ENCODE results near the gene NBAS.

Gene NBAS

GRCh38 chr2:15187702-15188101 is 373.4 kb downstream of the NBAS start:
- no peak for DNase-seq

DNA sequence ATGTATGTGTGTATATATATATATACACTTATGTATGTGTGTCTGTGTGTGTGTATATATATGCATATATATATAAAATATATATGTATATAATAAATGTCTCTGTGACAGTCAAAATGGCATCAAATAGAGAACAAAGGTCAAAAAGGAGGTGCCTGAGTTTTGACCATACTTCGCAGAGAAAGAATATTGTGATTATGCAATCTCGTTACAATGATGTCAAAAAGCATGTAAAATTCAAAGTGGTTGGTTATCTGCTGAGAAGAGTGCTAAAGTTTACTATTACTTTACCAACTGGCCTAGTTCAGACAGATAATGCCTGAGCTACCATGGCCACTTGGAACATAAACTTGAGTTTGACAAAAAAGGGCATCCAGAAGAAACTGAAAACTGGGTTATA is 375.0 kb downstream of the NBAS start:
- DNase-seq = no peak

DNA sequence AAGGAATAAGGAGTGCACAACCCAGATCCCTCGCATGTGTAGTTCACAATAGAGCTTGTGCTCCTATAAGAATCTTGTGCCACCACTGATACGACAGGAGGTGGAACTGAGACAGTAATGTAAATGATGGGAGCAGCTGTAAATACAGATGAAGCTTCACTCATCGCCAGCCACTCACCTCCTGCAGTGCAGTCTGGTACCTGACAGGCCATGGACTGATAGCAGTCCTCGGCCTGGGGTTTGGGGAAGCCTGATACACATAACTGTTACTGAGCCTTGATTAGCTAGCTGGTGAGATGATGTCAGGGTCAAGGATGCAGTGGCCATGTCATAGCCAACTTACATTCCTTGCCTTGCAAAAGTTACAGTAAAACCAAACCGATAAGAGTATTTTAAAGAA is 376.6 kb downstream of the NBAS start:
- DNase-seq = no peak

DNA sequence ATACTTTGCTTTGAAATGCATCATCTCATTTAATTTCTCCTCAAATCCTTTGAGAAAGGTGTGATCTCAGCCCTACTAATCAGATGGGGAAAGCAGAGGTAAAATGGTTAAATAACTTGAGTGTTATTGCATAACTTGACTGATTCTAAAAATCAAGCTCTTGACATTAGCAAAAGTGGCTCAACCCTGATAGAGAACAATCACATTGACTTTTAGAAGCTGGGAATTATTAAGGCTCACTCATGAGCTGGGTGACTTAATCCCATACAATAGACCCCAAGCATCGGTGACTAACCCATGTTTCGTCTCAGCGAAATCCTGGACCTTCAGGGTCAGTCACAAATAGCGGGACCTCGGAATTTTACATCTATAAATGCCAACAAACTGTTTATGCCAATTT is 378.9 kb downstream of the NBAS start:
- no peak for DNase-seq

- no peak for DNase-seq
These were observed 379.9 kb downstream of the NBAS start for GRCh38 chr2:15181092-15181745.

- DNase-seq = no peak
These were observed 380.8 kb downstream of the NBAS start for GRCh38 chr2:15180379-15180778.

GRCh38 chr2:15178946-15179345 is 382.2 kb downstream of the NBAS start:
- DNase-seq = peak; percentile 21

DNA sequence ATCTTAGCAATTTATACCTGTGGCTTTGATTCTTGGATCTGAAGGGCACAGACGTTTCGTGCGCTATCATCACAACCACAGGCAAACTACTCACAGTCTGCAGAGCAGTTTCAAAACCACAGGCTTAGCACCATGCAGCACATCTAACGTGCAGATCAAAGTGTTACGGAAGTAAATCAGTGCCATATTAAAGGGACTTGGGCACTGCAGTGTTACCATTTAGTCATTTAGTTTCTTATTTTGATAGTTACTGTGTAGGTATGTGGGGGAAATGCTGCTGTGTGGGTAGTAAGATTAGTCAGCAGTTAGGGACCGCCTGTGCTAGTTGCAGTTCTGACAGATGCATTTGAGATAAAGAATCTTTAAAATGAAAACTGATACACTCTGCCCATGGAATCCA is 384.0 kb downstream of the NBAS start:
- peak; percentile 56 for DNase-seq

GRCh38 chr2:15176604-15177003 is 384.5 kb downstream of the NBAS start:
- no peak for DNase-seq

GRCh38 chr2:15174567-15174966 is 386.6 kb downstream of the NBAS start:
- no peak for DNase-seq

DNA sequence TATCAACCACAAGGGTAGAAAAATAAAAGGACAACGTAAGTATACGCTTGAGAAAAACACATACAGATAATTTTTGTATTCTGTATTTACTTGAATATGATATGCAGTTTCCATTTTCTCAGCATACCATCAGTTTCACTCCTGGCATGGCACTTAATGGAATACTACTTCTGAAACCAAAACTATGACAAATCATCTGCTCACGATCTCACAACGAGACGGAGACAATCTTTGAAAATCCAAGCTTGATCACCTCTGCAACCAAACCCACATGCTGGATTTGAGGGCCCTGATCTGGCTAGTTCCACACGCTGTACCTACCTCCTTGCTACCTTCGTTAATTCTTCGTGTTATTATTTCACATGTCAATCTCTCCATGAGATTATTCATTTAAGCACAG is 387.6 kb downstream of the NBAS start:
- no peak for DNase-seq

DNA sequence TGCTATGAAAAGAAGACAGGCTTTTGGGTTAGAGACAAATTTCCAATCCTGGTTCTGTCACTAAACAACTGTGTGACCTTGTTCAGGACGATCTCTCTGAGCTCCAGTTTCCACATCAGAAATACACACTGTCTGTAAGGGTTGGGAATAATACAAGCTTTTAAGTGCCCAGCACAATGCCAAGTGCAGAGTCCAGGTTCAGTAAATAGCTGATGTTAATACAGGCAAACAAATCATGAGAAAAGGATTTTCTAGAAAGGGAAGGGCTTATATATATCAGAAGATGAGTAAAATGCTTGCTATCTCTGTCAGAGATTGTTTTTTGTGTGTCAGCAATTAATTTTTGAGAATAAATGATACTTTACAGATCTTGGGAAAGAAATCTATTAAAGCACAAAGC is 388.3 kb downstream of the NBAS start:
- DNase-seq = no peak

GRCh38 chr2:15170070-15170775 is 390.9 kb downstream of the NBAS start:
- DNase-seq = no peak

DNA sequence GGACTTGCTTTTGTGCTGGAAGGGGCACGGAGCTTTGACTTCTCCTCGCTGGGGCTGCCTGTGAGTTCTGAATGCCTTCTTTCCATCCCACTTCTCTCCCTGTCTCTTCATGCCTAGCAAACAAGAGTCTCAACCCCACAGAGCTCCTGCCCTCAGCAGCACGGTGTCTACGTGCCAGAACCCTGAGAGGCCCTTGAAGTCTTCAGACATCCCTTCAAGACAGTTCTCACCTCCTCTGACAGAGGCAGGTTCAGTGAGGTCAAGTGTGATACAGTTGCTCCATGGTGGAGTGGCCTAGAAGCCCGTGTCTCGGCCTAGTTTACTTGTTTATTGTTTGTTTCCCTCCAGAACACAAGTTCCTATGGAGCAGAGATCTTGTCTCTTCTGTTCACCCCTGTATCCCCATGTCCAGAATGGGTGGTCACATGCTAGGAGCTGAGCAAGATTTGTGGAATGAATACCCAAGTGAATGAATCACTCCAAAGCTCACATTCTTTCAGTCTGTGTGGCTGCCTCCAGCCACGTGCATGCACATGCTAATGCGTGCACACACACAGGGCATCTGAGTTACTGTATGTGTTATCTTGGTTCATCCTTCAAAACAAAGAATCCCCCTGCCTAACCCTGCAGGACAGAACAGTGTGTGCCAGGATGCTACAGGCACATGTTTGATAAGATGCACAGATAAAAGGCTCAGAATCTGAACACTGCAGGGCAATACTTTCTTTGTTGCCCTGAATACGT is 391.6 kb downstream of the NBAS start:
- no peak for DNase-seq

DNA sequence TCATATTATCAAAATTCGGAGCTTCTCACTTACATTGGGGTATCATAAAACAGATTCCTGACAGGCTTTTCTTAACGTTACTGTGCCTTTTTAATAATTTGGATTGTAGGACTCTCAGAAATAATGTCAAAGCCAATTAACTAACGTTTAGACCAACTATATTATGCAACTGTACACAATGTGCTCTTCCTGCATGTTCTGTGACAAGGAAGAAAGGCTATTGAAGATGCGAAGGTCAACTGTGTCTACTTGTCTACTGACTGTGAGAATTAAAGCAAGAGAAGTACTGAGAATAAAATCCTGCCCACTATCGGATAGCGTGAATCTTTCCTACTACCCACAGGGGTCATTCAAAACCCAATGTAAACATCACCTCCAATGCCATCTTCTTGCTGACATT is 393.0 kb downstream of the NBAS start:
- DNase-seq = no peak

GRCh38 chr2:15166878-15167277 is 394.3 kb downstream of the NBAS start:
- no peak for DNase-seq

GRCh38 chr2:15163326-15163725 is 397.8 kb downstream of the NBAS start:
- DNase-seq = no peak

DNA sequence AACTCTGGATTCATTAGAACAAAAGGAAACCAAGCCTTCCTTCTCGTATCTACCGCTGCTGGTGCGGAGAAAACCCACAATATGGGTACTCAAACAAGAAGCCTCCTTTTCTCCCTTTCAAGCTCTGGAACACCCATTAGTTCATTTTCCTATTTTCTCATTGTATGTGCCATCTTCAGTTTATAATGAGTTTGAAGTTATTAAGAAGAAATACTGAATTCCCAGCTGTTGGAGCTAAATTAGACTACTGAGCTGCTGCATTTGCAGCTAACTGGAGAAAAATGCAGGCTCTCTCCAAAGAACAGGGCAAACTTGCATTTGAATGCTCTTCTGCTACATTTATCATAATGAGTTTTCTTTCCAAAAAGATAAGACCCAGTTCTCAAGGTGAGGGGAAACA is 398.5 kb downstream of the NBAS start:
- no peak for DNase-seq

DNA sequence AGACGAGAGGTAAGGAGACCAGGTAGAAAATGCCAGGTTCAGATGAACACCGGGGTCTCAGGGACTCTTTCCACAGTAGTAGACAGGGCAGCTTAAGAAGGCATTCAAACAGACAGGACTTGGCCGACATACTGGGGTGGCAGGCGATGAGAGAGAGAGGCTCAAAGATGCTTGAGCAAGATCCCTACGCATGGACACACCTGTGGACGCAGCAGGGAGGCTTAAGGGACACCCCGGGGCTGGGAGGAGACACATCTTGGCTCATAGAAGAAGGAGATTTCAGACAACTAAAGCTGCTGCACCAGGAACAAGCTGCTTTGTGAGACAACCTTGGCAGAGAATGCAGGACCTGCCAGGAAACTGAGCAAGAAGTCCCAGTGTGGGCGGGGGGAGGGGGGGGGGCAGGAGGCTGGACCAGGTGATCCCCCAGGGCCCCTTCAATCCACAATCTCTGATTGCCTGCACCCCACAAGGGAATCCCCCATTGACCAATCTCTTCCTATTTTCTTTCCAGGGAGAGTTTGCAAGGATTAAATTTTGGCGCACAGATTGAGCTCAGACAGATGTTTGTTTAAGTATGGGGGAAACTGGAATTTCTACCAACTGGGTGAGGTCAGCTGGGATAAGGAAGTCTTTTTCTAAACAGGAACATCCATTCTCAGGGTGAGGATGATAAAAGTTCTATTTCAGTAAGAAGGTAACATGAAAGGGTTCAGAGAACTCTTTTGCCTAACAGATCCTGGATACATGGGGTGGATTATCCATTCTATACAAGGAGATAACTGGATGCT is 400.7 kb downstream of the NBAS start:
- no peak for DNase-seq

GRCh38 chr2:15159751-15160177 is 401.4 kb downstream of the NBAS start:
- DNase-seq = no peak

DNA sequence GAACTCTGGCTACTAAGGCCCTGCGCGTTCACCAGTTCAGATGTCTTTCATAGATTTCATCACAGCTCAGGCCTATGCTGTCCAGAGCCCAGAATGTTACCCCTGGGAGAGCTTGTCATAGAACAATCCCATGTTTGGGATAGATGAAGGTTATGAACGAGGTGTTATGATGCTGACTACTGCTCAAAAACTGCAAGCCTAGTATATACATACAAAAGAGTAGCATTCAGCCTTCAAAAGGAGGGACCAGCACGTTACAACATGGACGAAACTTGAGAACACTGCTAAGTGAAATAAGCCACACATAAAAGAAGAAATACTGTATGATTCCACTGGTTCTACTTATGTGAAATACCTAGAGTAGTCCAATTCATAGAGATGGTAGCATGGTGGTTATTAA is 401.9 kb downstream of the NBAS start:
- DNase-seq = no peak

DNA sequence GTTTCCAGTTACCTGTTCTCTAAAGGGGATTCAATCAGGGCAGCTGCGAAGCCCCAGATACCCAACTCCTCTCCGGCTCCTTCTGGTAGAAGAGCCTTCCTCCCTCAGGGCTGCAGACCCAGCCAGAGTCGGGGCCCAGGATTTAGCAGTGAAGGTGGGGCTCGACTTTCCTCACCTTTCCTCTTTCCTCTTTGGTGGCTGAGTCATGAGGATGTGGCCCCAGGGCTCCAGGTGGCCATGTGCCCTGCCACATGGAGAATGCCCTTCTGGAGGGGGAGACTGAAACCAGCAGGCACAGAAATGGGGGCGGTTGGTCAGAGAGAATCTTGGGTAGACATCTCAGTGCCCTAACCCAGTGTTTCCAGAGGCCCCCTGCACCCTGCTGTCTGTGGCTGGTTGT is 402.6 kb downstream of the NBAS start:
- no peak for DNase-seq

- no peak for DNase-seq
These were observed 403.0 kb downstream of the NBAS start for GRCh38 chr2:15158100-15158499.

Data from activated gamma-delta T cell treated with Interleukin-2 at 50 U/mL for 16 hours (primary cell).